ENCODE data around the gene IL22RA1. TPM values are rescaled to one million over a fixed set of nuclear protein-coding genes. Genes with fewer than 3 reads are reported as not detected.

The IL22RA1 gene
- total and polyA plus RNA-seq, 2 of the 8 experiments (the other 6 are each of a cell fraction or from before 2014, with no cell fraction given): 0.17 to 0.32 TPM

- Histone ChIP-seq H3K9me3 (ENCODE audit: insufficient read depth in 2 of 2, low read depth in 1 of 2, low read length in 1 of 2) (no peaks in the 10 kb centered on the region), H4K5ac (ENCODE audit: insufficient read length, low read depth, low read length) (no peak overlapping the region), H2BK15ac (ENCODE audit: low read length) (no peak overlapping the region), H4K8ac (ENCODE audit: extremely low read depth, insufficient read depth, low read length) (no peak overlapping the region), H3K4me3 (ENCODE audit: extremely low read depth in 1 of 4, insufficient read depth in 2 of 4, low read depth in 3 of 4, low read length in 4 of 4) (no peak overlapping the region), H3K23me2 (ENCODE audit: low read depth, low read length) (no peaks in the 10 kb centered on the region), H3K56ac (replicated peaks; ENCODE audit: insufficient read length, low read depth, low read length) (no peak overlapping the region), H2BK120ac (replicated peaks; ENCODE audit: low read depth, low read length) (no peak overlapping the region), H3K27me3 (replicated peaks in 1 of 4; ENCODE audit: control insufficient read depth in 3 of 4, extremely low read depth in 1 of 4, insufficient read depth in 3 of 4, low read length in 3 of 4) (no peaks in the 10 kb centered on the region), H3K4me1 (replicated peaks in 1 of 4; ENCODE audit: control insufficient read depth in 3 of 4, insufficient read depth in 4 of 4, low read length in 3 of 4) (peaks cover 0 to 6% (median 2%) of the 10 kb centered on the region in 4 experiments; a peak in 3 of 7 replicates), H2BK20ac (ENCODE audit: low read length) (no peak overlapping the region), H3K79me1 (ENCODE audit: low read depth, low read length) (no peaks in the 10 kb centered on the region), H2BK5ac (ENCODE audit: low read depth, low read length) (no peak overlapping the region), H3K36me3 (ENCODE audit: control insufficient read depth in 2 of 4, insufficient read depth in 4 of 4, low read length in 3 of 4) (no peaks in the 10 kb centered on the region), H3K14ac (ENCODE audit: insufficient read length) (no peak overlapping the region), H4K20me1 (replicated peaks in 1 of 2; ENCODE audit: control insufficient read depth in 1 of 2, insufficient read depth in 2 of 2, low read length in 2 of 2) (no peaks in the 10 kb centered on the region), H3K9ac (replicated peaks in 1 of 4; ENCODE audit: extremely low read depth in 1 of 4, low read depth in 3 of 4, low read length in 3 of 4) (no peak overlapping the region), H3K23ac (ENCODE audit: insufficient read length) (no peak overlapping the region), H2AFZ (ENCODE audit: low read length) (no peak overlapping the region), H2BK12ac (ENCODE audit: low read depth, low read length) (no peak overlapping the region), H4K91ac (replicated peaks; ENCODE audit: insufficient read length, low read length) (no peak overlapping the region), H3K4ac (replicated peaks; ENCODE audit: insufficient read length, low read depth, low read length) (no peak overlapping the region), H3K27ac (ENCODE audit: low read depth, low read length) (no peak overlapping the region; the same call in 1 of the 2 replicates), H3K4me2 (ENCODE audit: insufficient read depth in 1 of 2, low read depth in 2 of 2, low read length in 2 of 2) (no peak overlapping the region), H2AK5ac (ENCODE audit: low read depth, low read length) (no peak overlapping the region), H3K79me2 (ENCODE audit: control insufficient read depth in 1 of 2, insufficient read depth in 2 of 2, low read length in 2 of 2) (no peaks in the 10 kb centered on the region), H3K18ac (ENCODE audit: extremely low read depth, low read length) (no peak overlapping the region)
- DNase-seq (ENCODE audit: low read depth in 1 of 2, low spot score in 2 of 2) (no peak), FAIRE-seq (no peak)
- CTCF ChIA-PET (ENCODE audit: partially characterized antibody): interaction anchor here (1.1 to 4.9 kb wide), 3 partner anchors 15 to 40 kb away, joined by 3 to 19 read pairs (median 3); no protein-coding TSS in a partner anchor
- POLR2A ChIA-PET (ENCODE audit: partially characterized antibody): interaction anchor here (0.8 to 2.6 kb wide), 4 partner anchors 12 to 116 kb away, joined by 3 to 13 read pairs (median 4); partner anchors contain the start of gene SRSF10
- TF ChIP-seq TCF12 (IDR thresholded peaks at IDR 0.05; ENCODE audit: low read depth, low read length) (no peak), SP1 (IDR thresholded peaks at IDR 0.05; ENCODE audit: low read depth, low read length) (no peak), NANOG (IDR thresholded peaks at IDR 0.05; ENCODE audit: insufficient read depth, low read depth, low read length, poor library complexity, severe bottlenecking) (no peak), BCL11A (IDR thresholded peaks at IDR 0.05; ENCODE audit: low read depth in 2 of 2, low read length in 2 of 2) (no peak)
- WGBS, 2 experiments (ENCODE audit: extremely low coverage in 1 of 2, insufficient coverage in 1 of 2, insufficient read length in 1 of 2, insufficient replicate concordance in 2 of 2, low coverage in 1 of 2, low lambda C conversion rate in 2 of 2, missing lambda C conversion rate in 1 of 2): 75% methylated on average over 5 of the region's 5 CpGs; no CpG with 5 or more reads in 1 of the 2 experiments
Measured at GRCh38 chr1:24096739-24097103, 46.2 kb downstream of the IL22RA1 start.
